ENCODE measurements around the gene HDGFL1.

The HDGFL1 gene

DNA sequence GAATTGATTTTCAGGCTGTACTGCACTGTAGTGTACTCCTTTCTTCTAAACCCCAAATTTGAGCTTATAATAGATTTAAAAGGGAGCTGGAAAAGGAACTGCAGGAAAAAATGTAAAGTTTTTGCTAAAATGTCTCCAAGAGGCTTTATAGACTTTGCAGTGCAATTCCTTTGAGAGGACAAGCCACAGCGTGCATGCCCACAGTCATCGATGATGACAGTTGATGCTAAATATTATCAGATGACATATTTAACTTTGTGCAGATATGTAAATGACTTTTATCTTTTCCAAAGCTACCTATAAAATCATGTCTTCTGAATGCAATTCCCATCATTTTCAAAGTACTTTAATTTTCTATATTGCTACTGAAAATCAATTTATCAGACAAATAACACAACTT is 24.3 kb upstream of the HDGFL1 start:
- no peak for DNase-seq (ENCODE audit: low read depth)
- TF ChIP-seq, protein P1, sequence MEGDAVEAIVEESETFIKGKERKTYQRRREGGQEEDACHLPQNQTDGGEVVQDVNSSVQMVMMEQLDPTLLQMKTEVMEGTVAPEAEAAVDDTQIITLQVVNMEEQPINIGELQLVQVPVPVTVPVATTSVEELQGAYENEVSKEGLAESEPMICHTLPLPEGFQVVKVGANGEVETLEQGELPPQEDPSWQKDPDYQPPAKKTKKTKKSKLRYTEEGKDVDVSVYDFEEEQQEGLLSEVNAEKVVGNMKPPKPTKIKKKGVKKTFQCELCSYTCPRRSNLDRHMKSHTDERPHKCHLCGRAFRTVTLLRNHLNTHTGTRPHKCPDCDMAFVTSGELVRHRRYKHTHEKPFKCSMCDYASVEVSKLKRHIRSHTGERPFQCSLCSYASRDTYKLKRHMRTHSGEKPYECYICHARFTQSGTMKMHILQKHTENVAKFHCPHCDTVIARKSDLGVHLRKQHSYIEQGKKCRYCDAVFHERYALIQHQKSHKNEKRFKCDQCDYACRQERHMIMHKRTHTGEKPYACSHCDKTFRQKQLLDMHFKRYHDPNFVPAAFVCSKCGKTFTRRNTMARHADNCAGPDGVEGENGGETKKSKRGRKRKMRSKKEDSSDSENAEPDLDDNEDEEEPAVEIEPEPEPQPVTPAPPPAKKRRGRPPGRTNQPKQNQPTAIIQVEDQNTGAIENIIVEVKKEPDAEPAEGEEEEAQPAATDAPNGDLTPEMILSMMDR (IDR thresholded peaks at IDR 0.05; ENCODE audit: insufficient read depth, low read depth, low read length, missing control alignments), result no peak
- H3K4me3 ChIP-seq (ENCODE audit: low read depth, low read length), result no peak overlapping the region

DNA sequence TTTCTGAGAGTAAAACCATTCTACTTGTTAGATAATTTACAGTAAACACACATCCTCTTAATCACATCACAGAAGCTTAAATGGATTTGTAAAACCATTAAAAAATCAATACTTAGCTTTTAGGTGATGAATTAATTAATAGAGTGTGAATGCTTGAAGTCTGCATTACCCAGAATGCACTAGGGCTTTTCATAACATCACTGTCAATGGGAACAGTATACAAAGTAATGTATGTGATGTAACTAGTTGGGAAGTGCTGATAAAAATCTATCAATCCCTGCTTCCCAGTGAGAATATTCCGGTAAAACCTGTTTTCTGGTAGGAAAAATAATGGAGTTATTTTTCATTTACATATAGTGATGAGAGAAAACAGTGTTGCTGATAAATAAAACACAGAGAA is 23.1 kb upstream of the HDGFL1 start:
- TF ChIP-seq, protein P1 (IDR thresholded peaks at IDR 0.05; ENCODE audit: insufficient read depth, low read depth, low read length, missing control alignments), result no peak
- no peak overlapping the region for H3K4me3 ChIP-seq (ENCODE audit: low read depth, low read length)
- DNase-seq (ENCODE audit: low read depth), result no peak

DNA sequence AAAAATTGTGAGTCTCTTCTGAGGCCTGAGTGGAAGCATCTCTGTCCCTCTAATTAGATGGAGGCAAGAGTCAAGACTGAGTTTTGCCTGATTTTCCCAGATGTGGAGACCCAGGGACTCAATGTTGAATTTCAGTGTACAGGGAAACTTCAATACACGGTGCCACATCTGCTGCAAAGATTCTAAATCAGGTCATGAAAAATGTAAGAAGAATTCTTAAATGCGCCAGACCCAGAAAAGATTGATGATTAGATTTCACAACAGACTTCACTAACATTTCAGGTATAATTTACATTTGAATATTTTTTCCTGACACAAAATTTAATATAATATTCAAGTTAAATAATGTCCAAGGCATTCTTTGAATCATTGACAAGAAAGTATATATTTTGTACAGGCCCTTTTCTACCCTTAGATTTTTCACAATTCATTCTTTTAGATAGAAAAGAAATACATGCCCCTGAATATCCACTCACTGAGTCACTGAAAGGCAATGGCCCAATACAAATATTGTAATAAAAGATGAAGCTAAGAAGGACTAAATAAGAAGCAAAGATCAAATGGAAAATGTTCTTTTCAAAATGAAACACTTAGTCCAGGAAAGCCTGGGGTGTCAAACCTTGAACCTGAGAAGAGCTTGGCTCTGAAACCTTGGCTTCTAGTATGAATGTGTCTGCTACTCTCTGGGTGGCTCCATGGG is 18.2 kb upstream of the HDGFL1 start:
- TF ChIP-seq, protein P1 (IDR thresholded peaks at IDR 0.05; ENCODE audit: insufficient read depth, low read depth, low read length, missing control alignments), result no peak
- DNase-seq (ENCODE audit: low read depth), result no peak
- H3K4me3 ChIP-seq (ENCODE audit: low read depth, low read length), result no peak overlapping the region

DNA sequence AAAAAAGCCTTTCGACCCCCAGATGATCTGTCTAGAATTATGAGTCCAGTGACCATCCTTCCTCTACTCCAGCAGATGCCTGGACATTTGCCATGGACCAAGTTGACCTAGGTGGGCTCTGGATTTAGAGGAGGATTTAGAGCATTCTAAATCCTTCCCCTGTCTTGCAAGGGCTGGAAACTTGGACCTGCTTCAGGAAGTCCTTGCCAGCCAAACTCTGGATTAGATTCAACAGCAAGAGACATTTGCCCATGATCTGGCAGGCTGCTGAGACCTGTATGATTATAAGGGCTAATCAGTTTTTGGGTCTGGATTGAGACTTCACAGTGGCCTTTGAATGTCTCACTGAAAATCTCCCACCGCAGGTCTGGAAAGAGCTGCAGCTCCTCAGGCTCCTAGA is 13.1 kb upstream of the HDGFL1 start:
- no peak overlapping the region for H3K4me3 ChIP-seq (ENCODE audit: low read depth, low read length)
- TF ChIP-seq, protein P1 (IDR thresholded peaks at IDR 0.05; ENCODE audit: insufficient read depth, low read depth, low read length, missing control alignments), result no peak
- DNase-seq (ENCODE audit: low read depth), result no peak

DNA sequence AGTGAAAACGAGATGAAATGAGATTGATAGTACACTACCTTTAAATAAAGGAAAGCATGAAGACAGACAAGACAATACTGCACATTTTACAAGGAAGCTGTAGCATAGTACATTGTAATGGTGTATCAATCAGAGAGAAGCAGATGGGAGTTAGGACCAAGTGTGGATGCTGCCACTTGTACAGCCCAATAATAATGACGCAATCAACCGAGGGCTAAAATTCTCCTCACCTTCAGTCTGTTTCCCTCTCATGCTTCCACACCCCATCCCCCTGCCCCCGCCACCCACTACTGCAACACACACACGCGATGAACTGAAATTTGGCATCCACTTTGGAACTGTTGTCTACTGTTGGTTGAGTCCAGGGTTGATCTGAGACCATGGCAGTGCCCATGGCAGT is 12.4 kb upstream of the HDGFL1 start:
- no peak overlapping the region for H3K4me3 ChIP-seq (ENCODE audit: low read depth, low read length)
- TF ChIP-seq, protein P1 (IDR thresholded peaks at IDR 0.05; ENCODE audit: insufficient read depth, low read depth, low read length, missing control alignments), result no peak
- DNase-seq (ENCODE audit: low read depth), result no peak

DNA sequence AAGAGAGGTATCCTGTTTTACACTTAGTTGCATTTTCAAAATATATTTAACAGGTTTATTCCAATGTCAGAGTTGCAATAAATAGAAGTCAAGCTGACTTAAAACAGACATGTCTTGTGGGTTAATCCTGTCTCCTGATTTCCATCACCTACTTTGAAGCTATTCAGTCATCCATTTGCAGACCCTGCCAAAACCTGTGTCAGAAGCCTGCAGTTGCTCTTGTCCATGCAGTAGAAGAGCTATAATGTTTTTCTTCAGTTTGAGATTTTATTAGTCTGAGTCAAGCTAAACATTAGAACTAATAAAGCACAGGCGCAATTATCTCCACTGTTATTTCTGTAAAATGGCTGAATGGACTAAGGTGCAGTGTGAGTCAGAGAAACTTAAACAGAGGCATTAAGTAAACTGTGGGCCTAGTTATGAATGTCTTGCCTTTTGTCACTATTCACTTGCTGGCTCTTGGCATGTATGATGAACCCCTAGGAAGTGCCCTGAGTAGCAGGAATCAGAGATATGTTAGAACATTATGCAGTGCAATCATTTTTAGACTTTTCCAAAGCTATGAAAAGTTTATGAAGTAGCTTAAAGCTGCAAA is 11.0 kb upstream of the HDGFL1 start:
- no peak overlapping the region for H3K4me3 ChIP-seq (ENCODE audit: low read depth, low read length)
- TF ChIP-seq, protein P1 (IDR thresholded peaks at IDR 0.05; ENCODE audit: insufficient read depth, low read depth, low read length, missing control alignments), result no peak
- no peak for DNase-seq (ENCODE audit: low read depth)

DNA sequence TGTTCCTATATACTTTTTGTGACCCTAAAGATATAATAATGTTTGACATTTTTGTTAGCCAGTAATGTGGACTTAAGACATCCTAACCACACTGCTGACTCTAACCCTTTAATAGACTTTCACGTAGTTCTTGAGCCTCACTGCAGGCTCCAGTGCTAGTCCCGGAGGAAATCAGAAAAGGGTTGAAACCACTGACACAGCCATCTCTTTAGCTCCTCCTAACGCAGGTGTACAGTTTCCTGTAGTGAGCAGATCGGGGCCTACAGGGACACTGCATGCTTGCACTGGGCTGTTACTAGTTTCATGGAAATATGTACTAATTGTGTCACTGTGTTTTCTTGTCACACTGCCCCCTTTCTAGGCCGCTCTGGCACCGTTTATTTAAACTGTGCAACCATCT is 512 bp upstream of the HDGFL1 start:
- TF ChIP-seq, protein P1 (IDR thresholded peaks at IDR 0.05; ENCODE audit: insufficient read depth, low read depth, low read length, missing control alignments), result no peak
- no peak overlapping the region for H3K4me3 ChIP-seq (ENCODE audit: low read depth, low read length)

More for the DNA sequence above, 512 bp upstream of the HDGFL1 start:
- DNase-seq (ENCODE audit: low read depth), result no peak

All from GM12865 (cell line).